Measurements from ENCODE around the gene MYLK. TPM values are rescaled to one million over a fixed set of nuclear protein-coding genes. Genes with fewer than 3 reads are reported as not detected.

Gene MYLK
- total RNA-seq, 4 donors from 2014 or later: 420 to 1,252 (median 768) TPM

- no peaks in the 10 kb centered on the region for H3K27me3 ChIP-seq
- H3K4me3 ChIP-seq: no peak overlapping the region
- intact Hi-C loops (cut with DNase I; ENCODE audit: low total_unique reads): no loop called here
- H3K9me3 ChIP-seq: no peaks in the 10 kb centered on the region
- peak overlapping the region; percentile 93 to 96 for H3K27ac ChIP-seq
- H3K4me1 ChIP-seq: peaks cover 42 to 53% of the 10 kb centered on the region in 2 donors
- TF ChIP-seq POLR2A (IDR thresholded peaks at IDR 0.05) (no peak), CTCF (IDR thresholded peaks at IDR 0.05) (no peak)
- H3K36me3 ChIP-seq: no peaks in the 10 kb centered on the region
- DNase-seq: peak; percentile 50 to 70
Measured at GRCh38 chr3:123658852-123659206, 225.3 kb downstream of the MYLK start.

GRCh38 chr3:123658118-123658851 is 225.8 kb downstream of the MYLK start:
- H3K4me3 ChIP-seq: no peak overlapping the region
- no peak for TF ChIP-seq POLR2A (IDR thresholded peaks at IDR 0.05)
- TF ChIP-seq CTCF (IDR thresholded peaks at IDR 0.05): peak in 1 of 4 experiments; percentile 7
- H3K36me3 ChIP-seq: no peaks in the 10 kb centered on the region
- H3K4me1 ChIP-seq: peaks cover 40 to 53% of the 10 kb centered on the region in 2 donors
- intact Hi-C loops (cut with DNase I; ENCODE audit: low total_unique reads): no loop called here
- H3K27me3 ChIP-seq: no peaks in the 10 kb centered on the region
- DNase-seq: peak; percentile 83 to 94
- peak overlapping the region; percentile 93 to 96 for H3K27ac ChIP-seq
- no peaks in the 10 kb centered on the region for H3K9me3 ChIP-seq

GRCh38 chr3:123657568-123657967 is 226.6 kb downstream of the MYLK start:
- no peaks in the 10 kb centered on the region for H3K27me3 ChIP-seq
- no peak overlapping the region for H3K4me3 ChIP-seq
- H3K36me3 ChIP-seq: no peaks in the 10 kb centered on the region
- no peaks in the 10 kb centered on the region for H3K9me3 ChIP-seq
- intact Hi-C loops (cut with DNase I; ENCODE audit: low total_unique reads): no loop called here
- TF ChIP-seq CTCF (IDR thresholded peaks at IDR 0.05): no peak
- no peak for TF ChIP-seq POLR2A (IDR thresholded peaks at IDR 0.05)
- H3K4me1 ChIP-seq: peaks cover 45 to 59% of the 10 kb centered on the region in 2 donors
- peak overlapping the region; percentile 93 to 96 for H3K27ac ChIP-seq
- peak in 1 of 2 donors; percentile 37 for DNase-seq

- no peaks in the 10 kb centered on the region for H3K36me3 ChIP-seq
- no peaks in the 10 kb centered on the region for H3K9me3 ChIP-seq
- peak overlapping the region; percentile 93 to 96 for H3K27ac ChIP-seq
- H3K4me3 ChIP-seq: no peak overlapping the region
- TF ChIP-seq POLR2A (IDR thresholded peaks at IDR 0.05) (no peak), CTCF (IDR thresholded peaks at IDR 0.05) (no peak)
- peaks cover 49 to 60% of the 10 kb centered on the region in 2 donors for H3K4me1 ChIP-seq
- no peaks in the 10 kb centered on the region for H3K27me3 ChIP-seq
- peak in 1 of 2 donors; percentile 39 for DNase-seq
- intact Hi-C loops (cut with DNase I; ENCODE audit: low total_unique reads): no loop called here
Measured at GRCh38 chr3:123657111-123657510, 227.0 kb downstream of the MYLK start.

- no peak for TF ChIP-seq CTCF (IDR thresholded peaks at IDR 0.05)
- no peak for TF ChIP-seq POLR2A (IDR thresholded peaks at IDR 0.05)
- no peaks in the 10 kb centered on the region for H3K9me3 ChIP-seq
- intact Hi-C loops (cut with DNase I; ENCODE audit: low total_unique reads): no loop called here
- no peaks in the 10 kb centered on the region for H3K27me3 ChIP-seq
- no peak for DNase-seq
- peak overlapping the region; percentile 93 to 96 for H3K27ac ChIP-seq
- H3K4me3 ChIP-seq: no peak overlapping the region
- H3K36me3 ChIP-seq: no peaks in the 10 kb centered on the region
- H3K4me1 ChIP-seq: peaks cover 49 to 56% of the 10 kb centered on the region in 2 donors
Measured at GRCh38 chr3:123656691-123657090, 227.4 kb downstream of the MYLK start.
